Amniotic stem cell (primary cell): ENCODE data around the gene PIGS.
A peak's percentile ranks its signal among the peaks of the same experiment; 100 is the strongest.
"Not testable (repeated sequence)": the region's sequence is repeated elsewhere in the genome, so short reads cannot be mapped to it uniquely, and the experiment has no call there.

Experiments used
- DNase-seq: peaks from one replicate; lab custom pipeline; 2025; lab: John Stamatoyannopoulos, UW

The PIGS gene

DNA sequence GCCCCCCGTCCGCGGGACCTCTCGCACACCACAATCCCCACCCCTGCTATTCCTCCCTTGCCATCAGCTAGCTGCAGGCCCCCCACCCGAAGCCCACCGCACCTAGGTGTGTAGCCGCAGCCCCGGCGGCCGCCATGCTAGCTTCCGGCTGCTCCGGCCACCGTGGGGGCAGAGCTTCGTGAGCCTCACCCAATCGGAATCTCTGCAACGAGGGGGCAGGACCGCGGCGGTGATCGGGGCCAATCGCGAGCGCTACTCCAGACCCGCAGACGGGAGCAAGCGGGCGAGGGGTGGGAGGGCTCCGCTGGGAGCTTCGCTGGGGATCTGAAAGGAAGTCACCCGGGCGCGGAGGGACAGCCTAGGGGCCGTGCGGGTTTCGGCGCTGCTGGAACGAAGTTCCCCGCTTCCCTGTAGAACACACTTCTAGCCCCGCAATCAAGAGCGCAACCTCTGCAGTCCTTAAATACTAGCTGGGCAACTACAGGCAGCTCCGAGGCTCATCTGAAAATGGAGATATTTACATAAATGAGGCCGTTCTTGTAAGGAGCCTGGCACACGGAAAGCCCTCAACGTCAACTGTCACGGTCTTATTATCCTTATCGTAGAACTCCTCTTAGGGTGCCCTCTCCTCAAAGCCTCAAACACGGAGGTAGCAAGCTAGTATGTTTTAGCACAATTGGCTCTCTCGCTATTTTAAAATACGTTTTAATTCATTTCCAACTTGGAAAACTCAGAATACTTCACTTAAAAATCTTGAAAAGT lies at the start of gene PIGS:
PIGS (minus strand) TSS at position 164 of the 762 bp plus-strand sequence; CDS start at position 136, 28 bp downstream.
- DNase-seq = peak; percentile 85

DNA sequence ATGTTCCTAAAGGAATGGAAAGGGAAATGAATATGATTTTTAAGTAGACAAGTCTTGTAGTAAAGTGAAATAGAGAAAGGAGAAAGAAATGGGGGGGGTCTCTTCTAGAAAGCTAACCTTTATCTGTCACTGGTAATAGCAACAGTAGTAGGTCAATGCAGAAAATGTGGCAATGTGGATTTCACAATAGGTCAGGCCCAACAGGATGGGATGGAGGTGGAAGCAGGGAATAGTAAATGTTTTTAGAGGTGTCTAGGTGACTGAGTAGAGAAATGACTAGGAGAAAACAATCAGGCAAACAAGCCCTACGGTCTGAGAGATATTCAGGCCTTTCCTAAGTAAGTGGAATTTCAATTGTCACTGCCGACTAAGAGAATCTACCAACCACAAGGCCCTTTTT lies 48.7 kb upstream of the PIGS start:
- no peak for DNase-seq

DNA sequence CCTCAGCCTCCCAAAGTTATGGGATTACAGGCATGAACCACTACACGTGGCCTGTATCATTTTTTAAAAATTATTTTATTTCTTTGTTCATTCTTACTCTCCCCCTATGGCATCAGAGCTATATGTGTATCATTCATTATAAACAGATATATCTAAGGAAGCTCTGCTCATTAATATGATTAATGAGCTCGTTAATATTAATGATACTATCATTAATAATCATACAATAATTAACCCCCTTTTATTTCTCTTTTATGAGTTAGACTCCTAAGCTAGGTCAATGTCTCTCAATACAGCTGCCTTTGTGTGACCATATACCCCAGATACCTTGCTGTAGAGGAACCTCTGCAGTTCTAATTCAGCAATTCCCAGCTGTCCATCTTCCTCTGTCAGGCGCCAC lies 47.1 kb upstream of the PIGS start:
- no peak for DNase-seq

DNA sequence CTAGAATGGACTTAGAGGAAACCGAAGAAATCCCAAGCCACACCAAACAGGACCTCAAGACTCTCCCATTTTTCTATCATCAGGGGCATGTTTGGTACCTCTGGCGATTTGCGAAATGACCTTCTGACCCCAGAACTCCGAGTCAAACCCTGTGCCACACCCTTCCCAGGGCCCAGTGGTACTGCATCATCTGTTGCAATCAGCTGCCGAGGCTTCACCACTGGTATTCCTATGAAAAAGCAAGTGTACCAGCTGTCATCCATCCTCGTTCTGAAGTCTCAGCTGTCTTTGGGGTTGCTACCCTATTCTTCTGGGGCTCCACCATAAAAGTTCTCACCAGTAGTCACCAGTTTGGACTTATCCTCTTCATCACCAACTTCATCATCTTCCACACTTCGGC lies 45.0 kb upstream of the PIGS start:
- DNase-seq = no peak

DNA sequence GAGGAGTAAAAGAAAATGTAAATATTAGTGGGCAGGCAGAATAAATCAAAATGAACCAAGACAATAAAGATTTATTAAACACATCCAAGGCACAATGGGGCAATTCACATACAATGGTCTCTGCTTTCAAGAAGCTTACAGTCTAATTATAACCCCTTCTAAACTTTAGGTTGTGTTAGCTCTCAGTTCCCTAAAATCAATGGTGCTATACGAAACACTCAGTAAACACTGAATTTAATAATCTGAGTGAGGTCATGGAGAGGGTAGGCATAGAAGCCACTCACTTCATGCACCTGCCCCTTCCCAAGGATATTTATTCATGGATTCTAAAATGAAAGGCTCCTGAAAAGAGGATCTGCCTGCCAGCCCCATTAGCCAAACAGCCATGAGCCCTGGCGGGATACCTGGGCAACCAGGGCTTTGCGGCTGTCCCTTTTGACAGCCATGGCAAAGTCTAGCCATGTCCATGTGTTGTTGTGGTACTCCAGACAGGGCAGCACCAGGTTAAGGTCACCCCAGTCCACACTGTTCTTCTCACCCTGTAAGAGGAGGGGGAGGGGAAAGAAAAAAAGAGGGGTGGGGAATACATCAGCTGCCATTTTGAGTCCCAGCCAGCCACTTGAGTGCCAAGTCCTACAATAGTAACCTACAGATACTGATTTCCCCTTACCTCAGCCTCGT lies 44.1 kb upstream of the PIGS start:
- DNase-seq = no peak

DNA sequence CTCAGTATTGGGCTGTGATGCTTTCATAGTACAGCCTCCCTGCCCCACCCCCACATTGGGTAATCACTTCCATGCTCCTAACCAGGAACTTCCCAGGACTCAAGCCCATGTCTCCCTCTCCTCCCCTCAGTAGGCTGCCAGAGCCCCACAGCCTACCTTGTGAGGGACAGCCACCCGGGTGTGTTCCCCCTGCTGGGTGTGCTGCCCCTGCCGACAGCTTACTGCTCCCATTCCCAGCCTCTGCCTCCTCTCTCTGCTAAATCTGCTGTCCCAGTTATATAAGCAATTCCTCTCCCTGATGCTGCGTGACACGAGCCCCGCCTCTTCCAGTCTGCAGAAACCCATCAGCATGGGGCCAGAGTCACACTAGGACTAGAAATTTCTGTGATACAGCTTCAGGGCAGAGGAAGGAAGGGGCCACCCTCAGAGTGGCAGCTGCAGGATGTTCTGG lies 42.6 kb upstream of the PIGS start, which contains the start of gene RSKR:
RSKR (minus strand) TSS at position 255 of the 451 bp plus-strand sequence; CDS start at position 231, 24 bp downstream.
- no peak for DNase-seq

DNA sequence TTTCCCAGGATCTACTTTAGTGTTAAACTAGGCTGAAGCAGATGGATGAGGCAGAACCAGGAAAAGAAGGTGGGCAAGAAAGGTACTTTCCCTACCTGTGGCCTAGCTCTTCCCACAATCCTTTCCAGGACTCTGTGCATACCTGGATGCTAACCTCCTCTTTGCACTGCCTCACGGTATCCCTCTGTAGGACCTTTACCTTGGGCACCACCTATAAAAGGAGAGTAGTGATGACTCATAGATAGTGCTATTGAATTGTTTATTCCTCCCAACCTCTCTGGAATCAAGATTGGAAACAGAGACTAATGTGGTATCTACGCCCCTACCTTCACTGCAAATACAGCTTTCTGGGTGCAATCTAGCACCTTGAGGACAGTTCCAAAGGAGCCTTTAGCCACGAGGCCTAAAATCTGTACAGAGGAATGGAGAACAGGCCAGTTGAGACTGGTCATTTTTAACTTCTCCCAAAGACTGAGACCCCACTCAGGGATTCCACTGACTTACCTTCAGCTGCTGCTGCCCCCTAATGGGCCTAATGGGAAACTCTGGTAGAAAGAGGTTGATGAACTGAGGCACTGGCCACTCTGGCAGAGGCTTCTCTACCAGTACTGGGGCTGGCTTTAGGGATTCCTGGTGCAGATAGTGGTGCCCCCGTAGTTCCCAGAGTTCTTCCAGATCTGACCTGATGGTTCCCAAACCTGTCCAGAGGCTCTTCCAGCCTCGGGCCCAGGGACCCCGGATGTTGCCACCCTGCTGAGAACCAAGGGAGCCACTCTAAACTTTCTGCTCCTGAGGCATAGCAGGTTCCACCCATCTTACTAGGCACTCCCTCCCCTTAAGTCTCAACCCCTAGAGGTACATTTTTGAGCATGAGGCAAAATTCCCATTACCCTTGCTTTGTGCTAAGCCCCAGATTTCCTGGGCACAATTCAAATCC lies 41.9 kb upstream of the PIGS start:
- DNase-seq = no peak

DNA sequence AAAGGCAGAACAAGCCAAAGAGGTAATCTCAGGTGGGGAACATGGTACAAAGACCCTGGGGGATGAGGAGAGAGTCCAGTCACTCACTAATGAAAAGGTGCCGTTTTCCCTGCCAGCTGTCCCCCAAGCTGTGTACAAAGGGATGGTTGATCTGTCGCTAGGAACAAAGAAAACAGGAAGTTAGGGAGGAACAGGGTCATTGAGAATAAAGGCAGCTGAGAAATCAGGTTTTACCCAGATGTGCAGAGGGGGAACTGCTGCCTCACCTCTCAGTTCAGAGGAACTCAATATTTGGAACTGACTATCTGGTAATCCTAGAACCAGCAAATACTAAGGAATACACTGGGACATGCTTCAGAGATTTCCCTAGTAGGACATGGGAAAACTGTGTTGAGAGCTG lies 41.2 kb upstream of the PIGS start:
- no peak for DNase-seq

DNA sequence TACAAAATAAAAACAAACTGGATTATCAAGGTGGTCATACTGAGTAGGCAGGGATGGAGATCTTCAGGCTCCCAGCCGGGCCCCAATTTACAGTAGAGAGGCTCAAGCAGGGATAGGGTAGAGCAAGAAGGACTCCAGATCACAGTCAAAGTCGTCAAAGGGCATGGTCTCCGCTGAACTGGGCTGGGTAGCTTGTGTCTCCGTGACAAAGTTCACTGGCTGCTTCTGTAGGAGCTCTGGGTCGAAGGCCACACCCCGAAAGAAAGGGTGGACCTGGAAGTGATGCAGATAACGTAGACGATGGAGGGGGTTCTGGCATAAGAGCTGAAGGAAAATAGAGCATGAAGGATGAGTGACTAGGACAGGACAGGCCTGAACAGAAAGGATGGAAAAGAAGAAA lies 39.1 kb upstream of the PIGS start:
- no peak for DNase-seq

DNA sequence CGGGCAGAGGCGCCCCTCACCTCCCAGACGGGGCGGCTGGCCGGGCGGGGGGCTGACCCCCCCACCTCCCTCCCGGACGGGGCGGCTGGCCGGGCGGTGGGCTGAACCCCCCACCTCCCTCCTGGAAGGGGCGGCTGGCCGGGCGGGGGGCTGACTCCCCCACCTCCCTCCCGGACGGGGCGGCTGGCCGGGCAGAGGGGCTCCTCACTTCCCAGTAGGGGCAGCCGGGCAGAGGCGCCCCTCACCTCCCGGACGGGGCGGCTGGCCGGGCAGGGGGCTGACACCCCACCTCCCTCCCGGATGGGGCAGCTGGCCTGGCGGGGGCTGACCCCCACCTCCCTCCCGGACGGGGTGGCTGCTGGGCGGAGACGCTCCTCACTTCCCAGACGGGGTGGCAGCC lies 32.7 kb upstream of the PIGS start:
- not testable (repeated sequence) for DNase-seq

DNA sequence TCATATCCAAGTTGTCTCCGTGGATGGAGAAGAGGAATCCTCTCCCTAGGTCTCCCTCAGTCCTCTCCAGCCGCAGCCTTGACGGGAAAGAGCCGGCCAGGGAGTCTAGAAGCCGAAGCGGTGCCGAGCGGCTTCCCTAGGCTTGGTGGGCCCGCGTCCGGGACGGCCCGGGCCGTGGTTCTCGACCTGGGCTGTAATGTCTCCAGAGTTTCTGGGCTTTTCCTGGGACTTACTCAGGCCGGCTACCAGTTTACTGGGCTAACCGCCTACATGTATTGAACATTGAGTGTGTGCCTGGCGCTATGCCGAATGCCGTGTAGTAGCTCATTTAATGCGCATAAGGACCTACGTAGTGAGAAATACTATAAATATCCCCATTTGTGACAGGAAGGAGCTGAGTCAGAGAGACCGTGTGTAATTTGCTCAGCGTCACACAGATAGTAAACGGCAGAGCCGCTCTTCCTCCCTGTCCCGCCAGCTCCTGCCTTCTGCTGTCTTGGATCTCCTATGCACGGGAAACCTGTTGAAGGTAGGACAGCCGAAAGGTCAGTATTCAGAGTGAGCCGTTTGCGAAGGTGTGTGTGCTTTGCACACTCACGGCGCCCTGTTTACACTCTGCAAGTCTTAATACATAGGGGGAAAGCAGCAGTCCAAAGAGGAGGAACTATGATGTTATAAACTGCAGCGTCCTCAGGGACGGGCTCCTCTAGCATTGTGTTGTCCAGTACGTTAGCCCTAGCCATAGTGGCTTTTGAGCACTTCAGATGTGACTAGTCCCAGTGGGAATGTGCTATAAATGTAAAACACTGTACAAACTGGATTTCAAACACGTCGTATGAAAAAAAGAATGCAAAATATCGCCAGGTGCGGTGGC lies 28.2 kb upstream of the PIGS start:
- peak; percentile 63 for DNase-seq

DNA sequence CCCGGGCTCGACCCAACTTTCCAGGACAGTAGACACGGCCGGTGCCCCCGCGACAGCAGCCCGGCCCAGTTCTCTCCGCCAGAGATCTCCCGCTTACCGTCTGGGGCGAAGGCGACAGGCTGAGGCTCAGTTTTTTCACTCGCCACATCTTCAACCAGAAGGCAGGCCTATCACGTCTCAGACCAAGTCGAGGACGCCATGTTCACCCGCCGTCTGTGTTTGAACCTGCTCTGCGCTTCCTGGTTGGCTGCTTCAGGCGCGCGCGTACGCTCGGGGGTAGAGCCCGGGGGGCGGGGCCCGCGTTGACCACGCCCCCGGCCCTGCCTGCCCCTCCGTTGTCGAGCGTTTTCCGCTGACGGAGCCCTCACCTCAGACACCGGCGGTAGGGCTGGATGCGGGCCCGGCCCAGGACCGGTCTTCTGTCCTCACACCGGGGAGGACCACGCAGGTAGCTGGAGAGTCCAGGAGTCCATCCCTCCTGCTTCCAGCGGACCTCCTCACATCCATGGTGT lies 27.5 kb upstream of the PIGS start, which contains the start of gene SPAG5:
SPAG5 (minus strand) TSS at position 227 of the 512 bp plus-strand sequence; CDS start at position 148, 79 bp downstream.
- DNase-seq = peak; percentile 85

DNA sequence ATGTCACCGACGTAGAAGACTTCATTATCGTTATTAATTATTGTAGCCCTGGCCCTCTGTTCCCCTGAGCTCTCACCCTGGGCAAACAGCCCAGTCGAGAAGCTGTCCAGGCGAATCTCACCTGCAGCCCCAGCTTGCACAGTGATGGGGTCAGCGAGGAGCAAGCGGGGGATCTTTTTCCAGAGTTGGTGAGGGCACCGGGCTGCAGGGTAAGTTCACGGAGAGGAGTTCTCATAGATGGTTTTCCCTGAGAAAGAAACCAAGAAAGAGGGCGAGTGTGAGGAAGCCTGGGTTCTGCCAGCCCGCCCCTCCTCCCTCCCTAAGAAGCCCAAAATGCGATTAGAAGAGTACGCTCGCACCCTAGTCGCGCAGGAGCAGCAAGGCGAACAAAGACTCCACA lies 27.1 kb upstream of the PIGS start:
- DNase-seq = no peak

DNA sequence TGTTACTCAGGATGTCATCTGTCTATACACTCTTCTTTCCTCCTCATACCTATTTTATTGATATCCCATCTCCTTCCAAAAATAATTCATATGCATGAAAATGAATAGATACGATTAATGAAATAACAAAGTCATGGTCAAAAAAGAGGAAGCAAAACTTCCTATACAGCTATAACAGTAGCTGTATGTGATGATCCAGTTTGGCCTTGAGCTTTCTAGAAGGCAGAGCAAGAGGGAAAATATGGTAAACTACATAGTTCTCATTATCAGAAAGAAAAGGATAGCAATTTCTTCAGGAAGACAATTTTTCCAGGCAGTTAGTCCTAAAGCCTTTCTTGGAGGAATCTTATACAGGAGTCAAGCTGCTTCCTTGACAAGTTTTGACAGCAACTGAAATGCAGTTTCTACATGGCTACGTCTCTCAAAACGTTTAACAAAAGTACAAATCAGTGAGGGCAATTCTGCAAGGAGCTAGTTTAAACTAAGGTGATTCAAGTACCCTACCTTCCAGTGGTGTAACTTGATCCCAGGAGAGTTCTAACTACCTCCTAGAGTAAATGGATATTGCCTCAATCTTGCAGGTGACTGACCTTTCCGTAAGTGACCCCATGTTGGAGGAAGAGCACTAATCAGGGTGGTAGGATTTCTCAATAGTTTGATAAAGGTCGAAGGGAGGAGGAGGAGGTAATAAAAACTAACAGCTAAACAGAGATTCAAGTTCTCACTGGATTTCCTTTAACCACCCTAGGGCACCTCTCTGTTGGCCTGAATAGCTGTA lies 26.5 kb upstream of the PIGS start:
- DNase-seq = no peak

DNA sequence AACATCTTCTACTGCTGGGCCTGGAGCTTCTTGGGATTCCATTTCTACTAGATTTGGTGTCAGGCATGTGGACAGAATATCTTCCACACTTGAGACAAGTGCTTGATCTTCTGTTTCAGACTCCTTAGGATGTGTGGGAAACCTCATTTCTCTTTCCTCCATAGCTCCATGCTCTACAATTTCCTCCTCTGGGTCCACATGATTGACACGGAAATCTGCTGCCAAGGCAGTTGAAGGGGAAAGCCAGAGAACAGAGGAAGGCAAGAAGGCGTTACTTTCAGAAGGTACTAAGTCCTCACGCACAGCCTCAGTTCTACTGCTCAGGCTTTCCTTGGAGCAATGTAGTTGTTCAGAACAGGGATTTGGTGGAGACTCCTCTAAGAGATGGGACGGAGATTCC lies 20.9 kb upstream of the PIGS start:
- DNase-seq = no peak

DNA sequence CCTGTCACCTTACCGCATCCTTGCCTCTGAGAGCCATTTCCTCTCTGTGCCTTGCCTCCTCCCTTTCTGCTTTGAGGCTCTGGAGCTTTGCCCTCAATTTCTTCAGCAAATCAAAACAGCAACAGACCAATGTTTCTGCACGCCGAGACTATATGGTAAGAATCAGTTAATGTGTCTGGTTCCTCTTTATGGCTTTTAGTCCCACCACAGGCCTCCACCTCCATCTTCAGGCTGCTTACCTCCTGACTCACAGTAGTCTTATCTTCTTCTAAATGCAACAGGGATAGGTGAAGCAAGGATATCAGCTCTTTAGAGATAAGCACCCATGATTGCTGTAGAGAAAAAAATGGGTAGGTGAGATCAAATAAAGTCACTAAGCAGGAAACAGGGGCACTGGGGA lies 14.5 kb upstream of the PIGS start:
- DNase-seq = no peak

DNA sequence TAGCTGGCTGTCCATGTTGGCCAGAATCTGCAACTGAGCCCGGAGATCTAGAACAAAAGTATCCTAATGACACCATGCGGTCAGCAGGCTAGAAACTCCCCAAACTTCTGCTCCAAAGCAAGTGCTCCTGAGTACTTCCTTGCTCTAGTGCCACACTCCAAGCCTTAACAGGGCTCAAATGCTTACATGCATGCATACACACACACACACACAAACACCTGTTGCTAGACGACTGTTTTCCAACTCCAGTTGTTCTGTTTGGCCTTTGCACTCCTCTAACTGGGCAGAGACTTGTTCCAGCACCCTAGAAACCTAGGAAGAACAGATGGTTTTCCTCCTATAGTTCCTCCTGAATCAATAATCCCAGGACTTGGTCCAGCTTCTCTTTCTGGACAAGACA lies 13.1 kb upstream of the PIGS start:
- no peak for DNase-seq

DNA sequence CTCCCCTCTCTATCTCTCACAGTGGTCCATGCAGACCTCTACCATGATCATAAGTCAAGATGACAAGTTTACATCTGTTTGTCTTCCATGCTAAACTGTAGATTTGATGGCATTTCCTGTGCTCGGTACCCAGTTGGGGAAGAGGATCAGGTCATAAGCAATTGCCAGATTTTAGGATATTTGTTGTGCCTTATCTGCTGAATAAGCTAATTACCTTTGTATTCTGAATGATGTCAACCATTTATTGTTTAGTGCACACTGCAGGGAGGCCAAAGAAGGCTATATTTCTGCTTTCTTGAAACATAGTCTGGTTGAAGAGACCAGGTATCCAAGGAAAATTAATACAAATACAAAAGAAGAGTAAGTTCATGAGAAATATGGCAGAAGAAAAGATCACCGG lies 11.2 kb upstream of the PIGS start:
- no peak for DNase-seq

DNA sequence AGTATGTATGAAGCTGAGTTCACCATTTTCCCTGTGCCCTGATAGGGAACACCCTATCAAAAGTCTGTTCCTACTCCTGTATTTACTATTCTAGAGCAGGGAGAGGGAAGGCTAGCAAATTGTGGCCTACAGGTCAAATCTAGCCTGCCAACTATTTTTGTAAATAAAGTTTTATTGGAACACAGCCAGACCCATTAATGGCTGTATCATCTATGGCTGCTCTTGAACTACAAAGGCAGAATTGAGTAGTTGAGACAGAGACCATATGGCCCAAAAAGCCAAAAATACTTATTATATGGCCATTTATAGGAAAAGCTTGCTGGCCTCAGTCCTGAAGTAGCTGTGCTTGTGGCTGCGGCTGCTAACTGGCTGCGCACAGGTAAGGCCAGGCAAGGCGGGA lies 9.6 kb upstream of the PIGS start:
- DNase-seq = no peak

DNA sequence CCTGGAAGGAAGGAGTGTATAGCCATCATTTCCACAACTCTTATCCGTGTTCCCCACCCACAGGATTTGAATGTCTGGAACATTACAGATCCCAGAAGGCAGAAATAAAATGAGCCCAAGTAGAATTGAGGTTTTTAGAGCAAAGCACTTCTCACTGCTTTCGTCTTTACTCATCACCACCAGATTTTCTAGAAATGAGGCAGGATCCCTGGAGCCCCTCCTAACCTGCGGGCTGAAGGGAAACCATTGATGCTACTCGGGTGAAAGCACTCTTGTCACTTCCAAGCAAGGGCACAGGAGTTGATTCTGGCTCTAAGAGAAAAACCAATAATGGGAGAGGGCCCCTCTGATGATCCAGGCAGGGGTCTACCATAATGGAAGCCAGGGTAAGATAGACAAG lies 8.2 kb upstream of the PIGS start:
- DNase-seq = no peak
